Hepatocyte (in vitro differentiated cells): Measurements from ENCODE around the gene HOXD4. TPM values are rescaled to one million over a fixed set of nuclear protein-coding genes. Genes with fewer than 3 reads are reported as not detected.

Source experiments
- DNase-seq: peaks from one replicate; pipeline ENCODE4 v3.0.0-alpha.2; 2016; ENCODE audit warnings: low spot score
- H2AFZ ChIP-seq: fragments of 200-600 bp; sonication (generic); 2 replicates; pipeline ENCODE4 v1.6.0; 2016; ENCODE audit warnings: antibody characterized with exemption, mild to moderate bottlenecking
- H3K27ac ChIP-seq: fragments of 200-600 bp; sonication (generic); 2 replicates; pipeline ENCODE4 v1.5.1; 2016; ENCODE audit warnings: mild to moderate bottlenecking
- H3K27me3 ChIP-seq: fragments of 200-600 bp; sonication (generic); 2 replicates; pipeline ENCODE4 v1.6.1; 2016
- H3K36me3 ChIP-seq: fragments of 200-600 bp; sonication (generic); replicated peaks from 2 replicates; pipeline ENCODE4 v1.5.1; 2016; ENCODE audit warnings: low read depth; ENCODE audit not compliant: insufficient read depth
- H3K4me1 ChIP-seq: fragments of 200-600 bp; sonication (generic); 2 replicates; pipeline ENCODE4 v1.5.1; 2016; ENCODE audit warnings: mild to moderate bottlenecking, moderate library complexity; ENCODE audit not compliant: insufficient read depth
- H3K4me2 ChIP-seq: fragments of 200-600 bp; sonication (generic); 2 replicates; pipeline ENCODE4 v1.6.0; 2016
- H3K4me3 ChIP-seq: fragments of 200-600 bp; sonication (generic); 2 replicates; pipeline ENCODE4 v1.5.1; 2016; ENCODE audit warnings: mild to moderate bottlenecking
- H3K79me2 ChIP-seq: fragments of 200-600 bp; sonication (generic); 2 replicates; pipeline ENCODE4 v1.6.0; 2017; ENCODE audit warnings: mild to moderate bottlenecking
- H3K9me2 ChIP-seq: fragments of 200-600 bp; sonication (generic); replicated peaks from 2 replicates; pipeline ENCODE4 v1.6.0; 2017; ENCODE audit warnings: mild to moderate bottlenecking; ENCODE audit not compliant: insufficient read depth
- H3K9me3 ChIP-seq: fragments of 200-600 bp; sonication (generic); 2 replicates; pipeline ENCODE4 v1.5.1; 2016; ENCODE audit warnings: low read depth, mild to moderate bottlenecking
- H4K20me1 ChIP-seq: fragments of 200-600 bp; sonication (generic); 2 replicates; pipeline ENCODE4 v1.6.0; 2016; ENCODE audit warnings: mild to moderate bottlenecking; ENCODE audit not compliant: insufficient read depth, poor library complexity, severe bottlenecking
- CTCF ChIP-seq: fragments of 200-600 bp; sonication (generic); IDR thresholded peaks from 2 replicates; pipeline ENCODE4 v1.5.1; 2016; ENCODE audit warnings: antibody characterized with exemption, mild to moderate bottlenecking; ENCODE audit not compliant: poor library complexity
- EZH2 ChIP-seq: fragments of 200-600 bp; sonication (generic); IDR thresholded peaks from 2 replicates; pipeline ENCODE4 v1.6.1; 2016; ENCODE audit warnings: antibody characterized with exemption, mild to moderate bottlenecking, borderline replicate concordance
- EZH2phosphoT487 ChIP-seq: fragments of 200-600 bp; sonication (generic); IDR thresholded peaks from one replicate; pipeline ENCODE4 v1.6.1; 2018; ENCODE audit warnings: antibody characterized with exemption, mild to moderate bottlenecking, low read depth, moderate library complexity; ENCODE audit not compliant: unreplicated experiment, severe bottlenecking
- WGBS: methylation state at CpG from one replicate; pipeline ENCODE4 v1.1.6; 2016; ENCODE audit warnings: low lambda C conversion rate; ENCODE audit errors: missing lambda C conversion rate; 5-methylcytosine and 5-hydroxymethylcytosine counted together
- polyA plus RNA-seq: library from polyadenylated mRNA; unstranded; fragments of >200 nt; fragmentation: Nextera tagmentation; extraction: Ambion mirVana; gene quantifications from 2 replicates; pipeline ENCODE4 v1.2.1, GENCODE V29; 2016
- total RNA-seq: library from RNA; depleted of rRNA; stranded (reverse); fragments of >200 nt; gene quantifications from 2 replicates; pipeline ENCODE4 v1.2.3, GENCODE V29; 2014

The HOXD4 gene
- total and polyA plus RNA-seq, 2 experiments from 2014 or later: 0.70 TPM; not detected in 1

GRCh38 chr2:176173567-176174381 lies 22.4 kb downstream of the HOXD4 start:
- Histone ChIP-seq H4K20me1 (no peaks in the 10 kb centered on the region), H3K9me2 (no peaks in the 10 kb centered on the region), H3K9me3 (no peaks in the 10 kb centered on the region), H3K4me3 (no peak overlapping the region), H3K36me3 (no peaks in the 10 kb centered on the region), H3K27ac (no peak overlapping the region), H3K27me3 (peaks cover 100% of the 10 kb centered on the region), H3K4me2 (peak overlapping the region; percentile 62), H3K4me1 (peaks cover 17% of the 10 kb centered on the region), H3K79me2 (no peaks in the 10 kb centered on the region), H2AFZ (no peak overlapping the region)
- whole genome bisulfite sequencing: 22% methylated on average over 7 of the region's 7 CpGs
- no peak for TF ChIP-seq CTCF
- peak; percentile 57 for TF ChIP-seq EZH2phosphoT487
- no peak for TF ChIP-seq EZH2
- no peak for DNase-seq

GRCh38 chr2:176174382-176174823 lies 23.1 kb downstream of the HOXD4 start:
- WGBS: 3% methylated on average over 14 of the region's 14 CpGs
- Histone ChIP-seq H3K4me3 (no peak overlapping the region), H3K9me3 (no peaks in the 10 kb centered on the region)

DNA sequence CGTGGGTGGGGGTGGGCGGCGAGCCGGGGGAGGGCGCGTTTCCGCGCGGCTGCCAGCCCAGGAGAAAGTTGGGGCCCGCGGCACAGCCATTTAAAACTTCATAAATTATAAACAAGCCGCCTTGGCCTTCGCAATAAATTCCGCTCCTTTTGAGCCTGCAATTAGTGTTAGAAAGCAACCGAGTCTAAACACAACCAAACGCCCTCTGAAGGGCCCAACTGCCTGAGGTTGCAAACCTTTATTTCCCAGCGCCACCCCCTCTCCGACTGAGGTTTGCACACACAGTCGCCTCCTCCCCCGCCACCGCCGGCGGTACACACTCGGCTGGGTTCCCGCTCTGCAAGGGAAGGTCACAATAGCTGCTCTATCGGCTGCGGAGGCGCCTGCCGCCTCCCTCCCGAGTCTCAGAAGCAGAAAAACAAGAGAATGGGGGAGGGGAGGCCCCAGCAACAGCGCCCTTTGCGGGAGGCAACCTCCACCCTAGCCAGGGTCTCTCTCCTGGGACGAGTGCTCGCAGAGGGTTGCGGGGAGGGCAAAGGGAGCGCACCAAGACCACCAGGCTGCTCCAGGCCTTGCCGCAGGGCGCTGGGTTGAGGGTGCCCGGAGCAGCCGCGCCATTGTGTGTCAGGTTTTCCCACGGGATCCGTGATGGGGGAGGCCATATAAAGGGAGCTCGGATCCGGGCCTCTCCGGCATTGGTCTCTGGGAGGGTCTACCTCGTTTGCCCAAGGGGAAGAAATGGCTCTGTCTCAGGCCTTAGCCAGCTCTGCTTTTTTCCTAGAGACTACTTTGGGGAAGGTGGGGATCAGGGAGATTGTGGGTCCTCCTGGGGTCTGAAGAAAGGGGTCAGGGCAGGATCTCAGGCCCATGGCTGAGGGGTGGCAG lies 23.7 kb downstream of the HOXD4 start:
- Histone ChIP-seq H3K27me3 (peaks cover 100% of the 10 kb centered on the region), H4K20me1 (no peaks in the 10 kb centered on the region), H3K9me2 (no peaks in the 10 kb centered on the region), H3K36me3 (no peaks in the 10 kb centered on the region), H3K27ac (no peak overlapping the region), H3K4me1 (peaks cover 17% of the 10 kb centered on the region), H3K79me2 (no peaks in the 10 kb centered on the region), H2AFZ (no peak overlapping the region), H3K4me3 (no peak overlapping the region), H3K4me2 (peak overlapping the region; percentile 62), H3K9me3 (no peaks in the 10 kb centered on the region)
- 10% methylated on average over 45 of the region's 47 CpGs for WGBS
- no peak for DNase-seq
- TF ChIP-seq CTCF: no peak
- TF ChIP-seq EZH2: peak; percentile 94
- peak; percentile 39 for TF ChIP-seq EZH2phosphoT487

More at GRCh38 chr2:176174382-176174823, 23.1 kb downstream of the HOXD4 start:
- Histone ChIP-seq H2AFZ (no peak overlapping the region), H3K79me2 (no peaks in the 10 kb centered on the region), H3K27ac (no peak overlapping the region), H3K36me3 (no peaks in the 10 kb centered on the region), H3K9me2 (no peaks in the 10 kb centered on the region), H3K27me3 (peaks cover 100% of the 10 kb centered on the region), H3K4me1 (peaks cover 17% of the 10 kb centered on the region), H4K20me1 (no peaks in the 10 kb centered on the region), H3K4me2 (peak overlapping the region; percentile 62)
- TF ChIP-seq EZH2phosphoT487: no peak
- no peak for TF ChIP-seq EZH2
- TF ChIP-seq CTCF: no peak
- DNase-seq: no peak
